ENCODE data around the gene NOS1AP. TPM values are rescaled to one million over a fixed set of nuclear protein-coding genes. Genes with fewer than 3 reads are reported as not detected.
"Not testable (repeated sequence)": the region's sequence is repeated elsewhere in the genome, so short reads cannot be mapped to it uniquely, and the experiment has no call there.

NOS1AP gene
- total RNA-seq, 2 donors from 2014 or later: 3.1 to 4.0 TPM

- 90 to 97% methylated on average over 2 of the region's 2 CpGs for WGBS, 2 donors
- Histone ChIP-seq H3K4me1 (peaks cover 22% of the 10 kb centered on the region), H3K4me3 (no peak overlapping the region), H3K27me3 (no peaks in the 10 kb centered on the region), H3K9me3 (no peaks in the 10 kb centered on the region), H3K27ac (no peak overlapping the region), H3K36me3 (replicated peaks in 1 of 2; ENCODE audit: insufficient read depth in 1 of 2, low read depth in 2 of 2) (no peaks in the 10 kb centered on the region)
- DNase-seq (no peak), ATAC-seq (no peak)
- intact Hi-C loops (cut with DNase I): no loop called here
- no peak for TF ChIP-seq POLR2A (IDR thresholded peaks at IDR 0.05)
- TF ChIP-seq, protein P1, sequence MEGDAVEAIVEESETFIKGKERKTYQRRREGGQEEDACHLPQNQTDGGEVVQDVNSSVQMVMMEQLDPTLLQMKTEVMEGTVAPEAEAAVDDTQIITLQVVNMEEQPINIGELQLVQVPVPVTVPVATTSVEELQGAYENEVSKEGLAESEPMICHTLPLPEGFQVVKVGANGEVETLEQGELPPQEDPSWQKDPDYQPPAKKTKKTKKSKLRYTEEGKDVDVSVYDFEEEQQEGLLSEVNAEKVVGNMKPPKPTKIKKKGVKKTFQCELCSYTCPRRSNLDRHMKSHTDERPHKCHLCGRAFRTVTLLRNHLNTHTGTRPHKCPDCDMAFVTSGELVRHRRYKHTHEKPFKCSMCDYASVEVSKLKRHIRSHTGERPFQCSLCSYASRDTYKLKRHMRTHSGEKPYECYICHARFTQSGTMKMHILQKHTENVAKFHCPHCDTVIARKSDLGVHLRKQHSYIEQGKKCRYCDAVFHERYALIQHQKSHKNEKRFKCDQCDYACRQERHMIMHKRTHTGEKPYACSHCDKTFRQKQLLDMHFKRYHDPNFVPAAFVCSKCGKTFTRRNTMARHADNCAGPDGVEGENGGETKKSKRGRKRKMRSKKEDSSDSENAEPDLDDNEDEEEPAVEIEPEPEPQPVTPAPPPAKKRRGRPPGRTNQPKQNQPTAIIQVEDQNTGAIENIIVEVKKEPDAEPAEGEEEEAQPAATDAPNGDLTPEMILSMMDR (IDR thresholded peaks at IDR 0.05): no peak
Observed at GRCh38 chr1:162172311-162173102, 103.0 kb downstream of the NOS1AP start.

DNA sequence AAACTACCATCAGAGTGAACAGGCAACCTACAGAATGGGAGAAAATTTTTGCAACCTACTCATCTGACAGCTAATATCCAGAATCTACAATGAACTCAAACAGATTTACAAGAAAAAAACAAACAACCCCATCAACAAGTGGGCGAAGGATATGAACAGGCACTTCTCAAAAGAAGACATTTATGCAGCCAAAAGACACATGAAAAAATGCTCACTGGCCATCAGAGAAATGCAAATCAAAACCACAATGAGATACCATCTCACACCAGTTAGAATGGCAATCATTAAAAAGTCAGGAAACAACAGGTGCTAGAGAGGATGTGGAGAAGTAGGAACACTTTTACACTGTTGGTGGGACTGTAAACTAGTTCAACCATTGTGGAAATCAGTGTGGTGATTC lies 104.1 kb downstream of the NOS1AP start:
- H3K27ac ChIP-seq: not testable (repeated sequence)

GRCh38 chr1:162174027-162174426 lies 104.5 kb downstream of the NOS1AP start:
- H3K27ac ChIP-seq; intact Hi-C loops (cut with DNase I); H3K36me3 ChIP-seq (replicated peaks in 1 of 2; ENCODE audit: insufficient read depth in 1 of 2, low read depth in 2 of 2); H3K4me3 ChIP-seq; H3K27me3 ChIP-seq; DNase-seq; ATAC-seq; H3K9me3 ChIP-seq: not testable (repeated sequence)
- peaks cover 21% of the 10 kb centered on the region for H3K4me1 ChIP-seq
- 96 to 100% methylated on average over 2 of the region's 4 CpGs for WGBS, 2 donors

More for the DNA sequence above, 104.1 kb downstream of the NOS1AP start:
- H3K27me3 ChIP-seq; H3K9me3 ChIP-seq; DNase-seq; ATAC-seq; H3K36me3 ChIP-seq (replicated peaks in 1 of 2; ENCODE audit: insufficient read depth in 1 of 2, low read depth in 2 of 2); intact Hi-C loops (cut with DNase I); H3K4me3 ChIP-seq: not testable (repeated sequence)
- 85 to 94% methylated on average over 1 of the region's 1 CpG for WGBS, 2 donors
- H3K4me1 ChIP-seq: peaks cover 21% of the 10 kb centered on the region

- ATAC-seq (no peak), DNase-seq (no peak)
- Histone ChIP-seq H3K27ac (no peak overlapping the region), H3K27me3 (no peaks in the 10 kb centered on the region), H3K4me1 (peaks cover 18% of the 10 kb centered on the region), H3K36me3 (replicated peaks in 1 of 2; ENCODE audit: insufficient read depth in 1 of 2, low read depth in 2 of 2) (no peaks in the 10 kb centered on the region), H3K9me3 (no peaks in the 10 kb centered on the region), H3K4me3 (no peak overlapping the region)
- WGBS, 2 donors: 77 to 81% methylated on average over 9 of the region's 9 CpGs
- intact Hi-C loops (cut with DNase I): no loop called here
- no peak for TF ChIP-seq POLR2A (IDR thresholded peaks at IDR 0.05)
- TF ChIP-seq, protein P1 (IDR thresholded peaks at IDR 0.05): no peak
Observed at GRCh38 chr1:162175379-162176081, 106.0 kb downstream of the NOS1AP start.

GRCh38 chr1:162177126-162177525 lies 107.6 kb downstream of the NOS1AP start:
- no peaks in the 10 kb centered on the region for H3K9me3 ChIP-seq
- no peak for ATAC-seq
- no peak overlapping the region for H3K27ac ChIP-seq
- no peak for DNase-seq
- no peaks in the 10 kb centered on the region for H3K27me3 ChIP-seq
- H3K4me1 ChIP-seq: peaks cover 18% of the 10 kb centered on the region
- H3K4me3 ChIP-seq: no peak overlapping the region
- intact Hi-C loops (cut with DNase I): no loop called here
- no peaks in the 10 kb centered on the region for H3K36me3 ChIP-seq (replicated peaks in 1 of 2; ENCODE audit: insufficient read depth in 1 of 2, low read depth in 2 of 2)
- TF ChIP-seq, protein P1 (IDR thresholded peaks at IDR 0.05): no peak
- TF ChIP-seq POLR2A (IDR thresholded peaks at IDR 0.05): no peak
- WGBS, 2 donors: 86 to 99% methylated on average over 6 of the region's 6 CpGs

Measured in body of pancreas (tissue), 4 donors.